Adrenal gland (tissue), 12 donors: ENCODE data around the gene AUTS2. TPM values are rescaled to one million over a fixed set of nuclear protein-coding genes. Genes with fewer than 3 reads are reported as not detected.

Experiments used
- DNase-seq, 7 donors: peaks; one replicate each; pipeline ENCODE4 v3.0.0-alpha.2; 2019 to 2020
- H3K27ac ChIP-seq, 5 donors: fragments of 200-600 bp; sonication (generic) in 4 of 5; 1 replicate in 3 of 5; 2 replicates in 2 of 5; pipeline versions ENCODE4 v1.5.1 to v1.8.0; 2016 to 2020; ENCODE audit warnings: mild to moderate bottlenecking in 1 of 5
- H3K27me3 ChIP-seq: fragments of 200-600 bp; 2 replicates; pipeline ENCODE4 v1.8.0; 2021
- H3K36me3 ChIP-seq, 2 donors: fragments of 200-600 bp; replicated peaks in 1 of 2; 1 replicate in 1 of 2; 2 replicates in 1 of 2; pipeline versions ENCODE4 v1.5.1 to v1.8.0; 2018 to 2022
- H3K4me1 ChIP-seq, 2 donors: fragments of 200-600 bp; replicated peaks in 1 of 2; 1 replicate in 1 of 2; 2 replicates in 1 of 2; pipeline versions ENCODE4 v1.5.1 to v1.8.0; 2018 to 2021
- H3K4me3 ChIP-seq, 4 donors: fragments of 200-600 bp; sonication (generic) in 3 of 4; one replicate each; pipeline ENCODE4 v1.5.1; 2016 to 2018
- H3K9me3 ChIP-seq, 3 donors: fragments of 200-600 bp; sonication (generic) in 1 of 3; replicated peaks in 1 of 3; 1 replicate in 2 of 3; 2 replicates in 1 of 3; pipeline versions ENCODE4 v1.5.1 to v1.8.0; 2016 to 2021
- CTCF ChIP-seq, 6 experiments: fragments of 450-650 bp in 4 of 6; fragments of 200-600 bp in 2 of 6; sonication (generic) in 1 of 6; IDR thresholded peaks; 1 replicate in 5 of 6; 2 replicates in 1 of 6; pipeline versions ENCODE4 v1.5.1 to v1.8.0; 2016 to 2021; ENCODE audit warnings: antibody characterized with exemption in 6 of 6, mild to moderate bottlenecking in 2 of 6, moderate library complexity in 1 of 6
- POLR2A ChIP-seq, 2 donors: fragments of 450-650 bp; IDR thresholded peaks; one replicate each; pipeline ENCODE4 v1.6.1; 2017; ENCODE audit warnings: antibody characterized with exemption in 2 of 2, mild to moderate bottlenecking in 2 of 2, moderate library complexity in 1 of 2
- WGBS, 4 donors: extraction: QIAGEN DNeasy Blood & Tissue Kit in 2 of 4; methylation state at CpG; one replicate each; pipeline versions ENCODE4 v1.1.5 to v1.1.7; 2013 to 2017; 5-methylcytosine and 5-hydroxymethylcytosine counted together
- intact Hi-C, 2 donors: fragments of 100-400 bp; cut with DNase I; formaldehyde crosslinking; loops; one replicate each; pipeline versions ENCODE4 v1.14.1 to v1.15.0; 2022 to 2023
- polyA plus RNA-seq, 3 donors: library from polyadenylated mRNA; stranded (reverse); fragments of 200-250 nt in 2 of 3; fragments of 350-450 nt in 1 of 3; fragmentation: Illumina TruSeq in 1 of 3; extraction: RNeasy Lipid Tissue Mini Kit (QIAGEN cat#74804) in 1 of 3; gene quantifications; one replicate each; pipeline ENCODE4 v1.2.3, GENCODE V29; 2013 to 2014
- total RNA-seq, 9 donors: library from RNA; depleted of rRNA in 4 of 9; stranded (reverse); fragments of >200 nt in 4 of 9; fragments of 120-200 nt in 1 of 9; fragmentation: NEBNext Ultra II Directional in 1 of 9; extraction: Animal tissue kit (Norgen Biotek cat#: 25700) in 1 of 9; gene quantifications; one replicate each; pipeline versions ENCODE4 v1.1.0 to v1.2.4, GENCODE V29; 2013 to 2023
- donor health status: healthy with polysubstance abuse.
- donor health status: Bipolar disorder and iron deficiency.
- donor health status: DM: yes; HTN: yes; CAD: no.
- donor health status: DM: no; HTN: no; CAD: no.
- donor health status: DM: no; HTN: no; CAD: no.
- donor health status: DM: yes; HTN: yes; CAD: no.

Gene AUTS2
- total and polyA plus RNA-seq, 12 donors: 6.4 to 44.0 (median 15.2) TPM

- no peak for TF ChIP-seq POLR2A (IDR thresholded peaks at IDR 0.05)
- H3K27me3 ChIP-seq: peaks cover 6% of the 10 kb centered on the region
- intact Hi-C loops: no loop called here
These were observed 1236.1 kb downstream of the AUTS2 start for GRCh38 chr7:70834424-70834823.

GRCh38 chr7:70835658-70836057, 1237.4 kb downstream of the AUTS2 start:
- 42 to 66% (median 54%) methylated on average over 2 of the region's 2 CpGs for WGBS, 4 donors
- no peaks in the 10 kb centered on the region for H3K9me3 ChIP-seq

More at GRCh38 chr7:70834424-70834823, 1236.1 kb downstream of the AUTS2 start:
- Histone ChIP-seq H3K4me1 (no peaks in the 10 kb centered on the region), H3K36me3 (no peaks in the 10 kb centered on the region), H3K9me3 (no peaks in the 10 kb centered on the region), H3K4me3 (no peak overlapping the region), H3K27ac (no peak overlapping the region)
- WGBS, 4 donors: 81 to 90% (median 86%) methylated on average over 8 of the region's 8 CpGs
- no peak for DNase-seq

GRCh38 chr7:70836279-70836678, 1238.0 kb downstream of the AUTS2 start:
- no peak for DNase-seq
- intact Hi-C loops: no loop called here
- WGBS, 4 donors: 66 to 83% (median 67%) methylated on average over 1 of the region's 1 CpG

More at GRCh38 chr7:70835658-70836057, 1237.4 kb downstream of the AUTS2 start:
- Histone ChIP-seq H3K27me3 (peaks cover 6% of the 10 kb centered on the region), H3K27ac (no peak overlapping the region), H3K4me3 (no peak overlapping the region), H3K4me1 (no peaks in the 10 kb centered on the region), H3K36me3 (no peaks in the 10 kb centered on the region)
- no peak for TF ChIP-seq CTCF (IDR thresholded peaks at IDR 0.05)
- TF ChIP-seq POLR2A (IDR thresholded peaks at IDR 0.05): no peak
- intact Hi-C loops: no loop called here
- DNase-seq: no peak

GRCh38 chr7:70836946-70837345, 1238.7 kb downstream of the AUTS2 start:
- Histone ChIP-seq H3K36me3 (no peaks in the 10 kb centered on the region), H3K27me3 (peaks cover 6% of the 10 kb centered on the region), H3K9me3 (no peaks in the 10 kb centered on the region), H3K4me3 (no peak overlapping the region), H3K27ac (no peak overlapping the region), H3K4me1 (no peaks in the 10 kb centered on the region)
- 86 to 93% (median 90%) methylated on average over 6 of the region's 6 CpGs for WGBS, 4 donors
- TF ChIP-seq POLR2A (IDR thresholded peaks at IDR 0.05): no peak
- TF ChIP-seq CTCF (IDR thresholded peaks at IDR 0.05): no peak
- DNase-seq: no peak
- intact Hi-C loops: no loop called here

More at GRCh38 chr7:70836279-70836678, 1238.0 kb downstream of the AUTS2 start:
- Histone ChIP-seq H3K4me1 (no peaks in the 10 kb centered on the region), H3K27me3 (peaks cover 6% of the 10 kb centered on the region), H3K36me3 (no peaks in the 10 kb centered on the region), H3K9me3 (no peaks in the 10 kb centered on the region), H3K27ac (no peak overlapping the region), H3K4me3 (no peak overlapping the region)
- TF ChIP-seq POLR2A (IDR thresholded peaks at IDR 0.05) (no peak), CTCF (IDR thresholded peaks at IDR 0.05) (no peak)

- no peaks in the 10 kb centered on the region for H3K36me3 ChIP-seq
- TF ChIP-seq CTCF (IDR thresholded peaks at IDR 0.05): no peak
- no peak for TF ChIP-seq POLR2A (IDR thresholded peaks at IDR 0.05)
- no peak overlapping the region for H3K4me3 ChIP-seq
- peaks cover 6% of the 10 kb centered on the region for H3K27me3 ChIP-seq
- H3K9me3 ChIP-seq: no peaks in the 10 kb centered on the region
- DNase-seq: no peak
- H3K4me1 ChIP-seq: no peaks in the 10 kb centered on the region
- intact Hi-C loops: no loop called here
- 76 to 89% (median 77%) methylated on average over 4 of the region's 4 CpGs for WGBS, 4 donors
- no peak overlapping the region for H3K27ac ChIP-seq
These were observed 1239.3 kb downstream of the AUTS2 start for GRCh38 chr7:70837589-70837988.
